BLaER1 (cell line): ENCODE measurements around the gene BORCS5.

ENCODE experiments used
- H3K27ac ChIP-seq: shearing (Covaris generic); formaldehyde crosslinking; 2 replicates; pipeline ENCODE4 v1.8.1; 2022
- H3K27me3 ChIP-seq: shearing (Covaris generic); formaldehyde crosslinking; 2 replicates; pipeline ENCODE4 v1.8.1; 2022
- H3K36me3 ChIP-seq: shearing (Covaris generic); formaldehyde crosslinking; 2 replicates; pipeline ENCODE4 v1.8.1; 2022
- H3K4me1 ChIP-seq: shearing (Covaris generic); formaldehyde crosslinking; 2 replicates; pipeline ENCODE4 v1.8.1; 2022
- H3K4me2 ChIP-seq: shearing (Covaris generic); formaldehyde crosslinking; 2 replicates; pipeline ENCODE4 v1.8.1; 2022
- H3K4me3 ChIP-seq: shearing (Covaris generic); formaldehyde crosslinking; 2 replicates; pipeline ENCODE4 v1.8.1; 2022
- H3K9ac ChIP-seq: shearing (Covaris generic); formaldehyde crosslinking; 2 replicates; pipeline ENCODE4 v1.8.1; 2022
- H3K9me3 ChIP-seq: shearing (Covaris generic); formaldehyde crosslinking; 2 replicates; pipeline ENCODE4 v1.8.1; 2022
- H4K20me1 ChIP-seq: shearing (Covaris generic); formaldehyde crosslinking; 2 replicates; pipeline ENCODE4 v1.8.1; 2022
- Cebpa-rat ChIP-seq: shearing (Covaris generic); IDR thresholded peaks from 2 replicates; pipeline ENCODE4 v1.8.1; 2022

BORCS5 gene

DNA sequence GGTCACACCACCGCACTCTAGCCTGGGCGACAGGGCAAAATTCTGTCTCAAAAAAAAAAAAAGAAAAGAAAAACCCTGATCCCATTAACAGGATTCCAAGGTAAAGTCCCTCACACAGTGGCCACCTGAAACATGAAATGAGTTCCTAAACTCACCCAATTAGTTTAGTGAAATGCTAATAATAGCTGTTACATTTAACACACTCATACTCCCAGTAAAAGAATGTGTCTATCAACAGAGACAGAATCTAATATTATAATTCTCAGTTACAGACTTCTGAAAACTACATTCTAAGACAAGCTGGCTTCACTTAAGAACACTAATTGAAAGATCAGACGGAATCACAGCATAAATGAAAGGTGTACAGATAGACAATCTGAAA lies 161.6 kb downstream of the BORCS5 start:
- Histone ChIP-seq H3K4me1 (no peaks in the 10 kb centered on the region), H3K27ac (no peak overlapping the region), H3K36me3 (peaks cover 3% of the 10 kb centered on the region; the same call in 1 of the 2 replicates), H3K9me3 (no peaks in the 10 kb centered on the region), H4K20me1 (no peaks in the 10 kb centered on the region), H3K9ac (no peak overlapping the region), H3K4me3 (no peak overlapping the region), H3K27me3 (no peaks in the 10 kb centered on the region), H3K4me2 (no peak overlapping the region)
- TF ChIP-seq Cebpa-rat: no peak

DNA sequence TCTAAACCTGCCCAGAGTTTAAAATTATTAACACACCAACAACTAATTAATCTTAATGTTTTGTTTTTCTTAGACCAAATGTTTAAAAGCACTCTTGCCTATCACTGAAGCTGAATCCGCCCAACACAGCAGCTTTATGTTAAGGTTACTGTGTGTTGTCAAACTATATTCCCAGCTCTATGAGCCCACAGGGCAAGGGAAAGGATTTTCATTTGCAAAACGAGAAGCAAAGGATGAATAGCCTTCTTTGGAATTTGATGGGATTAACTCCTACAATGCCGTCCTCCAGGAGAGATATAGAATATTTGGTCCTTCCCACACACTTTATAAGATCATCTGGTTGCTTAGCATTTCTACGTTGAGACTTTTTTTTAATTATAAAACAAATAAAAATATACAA lies 162.0 kb downstream of the BORCS5 start:
- H3K9ac ChIP-seq: no peak overlapping the region
- H3K27ac ChIP-seq: no peak overlapping the region
- H3K4me3 ChIP-seq: no peak overlapping the region
- no peak for TF ChIP-seq Cebpa-rat
- H3K36me3 ChIP-seq: peaks cover 3% of the 10 kb centered on the region; the same call in 1 of the 2 replicates
- H3K4me2 ChIP-seq: no peak overlapping the region
- H3K4me1 ChIP-seq: no peaks in the 10 kb centered on the region
- no peaks in the 10 kb centered on the region for H4K20me1 ChIP-seq
- no peaks in the 10 kb centered on the region for H3K9me3 ChIP-seq
- H3K27me3 ChIP-seq: no peaks in the 10 kb centered on the region
